Stimulated activated CD8-positive, alpha-beta memory T cell treated with anti-CD3 and anti-CD28 coated beads, Interleukin-15, amount 100 ng/mL, for 1 hour (primary cell): ENCODE measurements around the gene ZC2HC1C.

Experiments
- DNase-seq: peaks from one replicate; pipeline ENCODE4 v3.0.0-alpha.2; 2020; ENCODE audit warnings: low read depth

The ZC2HC1C gene, protein sequence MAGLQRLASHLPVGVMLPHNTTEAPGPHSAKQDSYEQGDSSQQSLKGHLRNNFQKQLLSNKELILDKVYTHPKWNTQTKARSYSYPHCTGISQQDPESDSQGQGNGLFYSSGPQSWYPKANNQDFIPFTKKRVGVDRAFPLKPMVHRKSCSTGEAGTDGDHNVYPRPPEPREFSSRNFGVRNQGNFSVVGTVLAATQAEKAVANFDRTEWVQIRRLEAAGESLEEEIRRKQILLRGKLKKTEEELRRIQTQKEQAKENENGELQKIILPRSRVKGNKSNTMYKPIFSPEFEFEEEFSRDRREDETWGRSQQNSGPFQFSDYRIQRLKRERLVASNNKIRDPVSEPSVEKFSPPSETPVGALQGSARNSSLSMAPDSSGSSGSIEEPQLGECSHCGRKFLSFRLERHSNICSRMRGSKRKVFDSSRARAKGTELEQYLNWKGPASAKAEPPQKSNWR

DNA sequence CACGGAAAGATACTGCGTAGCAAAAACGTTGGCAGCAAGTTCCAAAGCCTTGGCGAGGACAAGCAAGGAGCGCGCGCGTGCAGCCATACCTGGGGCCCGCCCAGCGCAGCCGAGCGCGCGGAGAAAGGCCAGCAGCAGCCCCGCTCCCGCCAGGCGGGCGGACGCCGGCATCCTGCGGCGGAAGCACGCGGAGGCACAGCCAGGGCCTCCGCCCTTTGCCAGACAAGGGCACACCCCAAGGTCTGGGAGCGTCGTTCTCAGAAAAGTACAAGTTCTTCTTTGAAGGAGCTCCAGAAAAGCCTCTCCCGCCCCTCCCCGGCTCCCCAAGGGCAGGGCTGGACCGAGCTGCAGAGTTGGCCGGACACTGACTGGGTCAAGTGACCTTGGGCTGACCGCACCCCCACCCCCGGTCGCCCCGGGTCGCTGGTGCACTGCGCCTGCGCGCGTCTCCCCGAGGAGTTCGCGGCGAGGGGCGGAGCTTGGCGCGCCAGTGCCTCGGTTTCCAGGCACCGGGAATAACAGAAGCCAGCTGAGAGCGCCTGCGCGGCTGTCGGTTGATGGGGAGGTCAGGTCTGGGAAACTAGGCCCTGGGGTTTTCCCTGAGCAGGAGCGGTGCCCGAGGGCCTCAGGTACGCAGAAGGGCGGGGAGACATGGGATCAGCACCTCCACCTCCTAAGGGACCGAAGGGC is at the start of gene ZC2HC1C:
ZC2HC1C (plus strand) TSS at position 521 of the 690 bp plus-strand sequence. CDS start 933 bp downstream, outside the sequence.
- DNase-seq = no peak

DNA sequence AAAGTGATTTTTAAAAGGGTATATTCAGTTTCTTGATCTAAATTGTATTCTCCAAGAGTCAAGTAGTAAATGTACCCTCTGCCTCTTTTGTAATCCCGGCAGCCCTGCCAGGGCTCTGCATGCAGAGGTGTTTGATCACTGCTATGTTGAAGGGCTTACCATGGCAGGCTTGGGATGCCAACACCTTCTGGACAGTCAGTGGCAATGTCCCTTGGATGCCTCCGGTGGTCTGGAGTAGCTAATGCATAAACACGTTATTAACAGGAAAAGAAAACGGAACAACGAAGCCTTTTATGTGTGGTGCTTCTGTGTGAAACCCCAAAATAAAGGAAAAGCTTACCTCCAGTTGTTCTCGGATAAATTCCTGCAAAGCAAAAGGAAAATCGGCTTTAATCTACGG is 46.8 kb upstream of the ZC2HC1C start:
- no peak for DNase-seq

DNA sequence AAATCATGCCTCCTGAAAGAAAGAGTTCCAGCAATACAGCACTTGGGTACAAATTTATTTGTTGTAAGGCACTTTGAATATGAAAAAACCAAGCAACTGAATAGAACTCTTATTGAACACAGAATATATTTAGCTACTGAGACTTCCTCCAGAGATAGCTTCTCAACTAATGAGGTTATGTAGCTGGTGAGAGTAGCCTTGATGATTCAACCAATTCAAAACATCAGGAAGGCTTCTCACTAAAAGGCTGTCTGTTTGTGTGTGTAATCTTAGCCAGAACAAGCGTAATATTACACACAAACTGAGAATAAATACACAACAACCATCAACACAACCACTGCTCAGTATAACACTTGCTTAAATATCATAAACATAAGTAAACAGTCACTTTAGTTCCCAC is 46.3 kb upstream of the ZC2HC1C start:
- no peak for DNase-seq

DNA sequence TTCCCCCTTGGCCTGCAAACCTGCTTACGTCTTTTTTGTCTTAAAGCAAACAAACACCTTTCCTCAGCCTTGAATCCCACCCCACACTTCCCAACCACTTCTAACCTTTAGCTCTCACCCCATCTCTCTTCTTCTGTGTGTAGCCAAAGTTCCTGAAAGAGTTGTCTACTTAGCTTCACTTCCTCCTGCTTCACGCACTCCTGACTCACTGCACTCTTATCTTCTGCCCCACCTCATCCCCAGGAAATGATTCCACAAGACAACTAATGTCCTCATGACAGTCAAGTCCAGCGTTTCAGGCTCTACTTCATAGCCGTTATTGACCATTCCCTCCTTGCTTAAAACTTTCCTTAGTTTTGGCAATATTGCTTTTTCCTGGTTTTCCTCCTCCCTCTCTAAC is 44.4 kb upstream of the ZC2HC1C start:
- no peak for DNase-seq

DNA sequence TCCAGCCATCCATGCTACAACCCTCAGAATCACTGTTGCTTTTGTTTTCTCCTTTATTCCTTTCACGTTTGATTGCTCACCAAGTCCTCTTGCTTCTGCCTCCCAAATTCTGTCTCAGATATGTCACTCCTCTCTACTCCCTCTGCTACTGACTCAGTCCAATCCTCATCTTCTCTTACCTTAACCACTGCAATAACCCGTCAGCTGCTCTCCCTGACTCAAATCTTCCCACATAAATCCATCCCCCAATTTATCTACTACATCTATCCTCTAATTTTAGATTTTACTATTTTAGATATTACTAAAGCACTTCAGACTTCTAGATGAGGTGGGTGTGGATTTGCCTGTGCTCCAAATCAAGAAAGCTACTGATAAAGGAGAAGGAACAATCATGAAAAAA is 43.6 kb upstream of the ZC2HC1C start:
- no peak for DNase-seq

DNA sequence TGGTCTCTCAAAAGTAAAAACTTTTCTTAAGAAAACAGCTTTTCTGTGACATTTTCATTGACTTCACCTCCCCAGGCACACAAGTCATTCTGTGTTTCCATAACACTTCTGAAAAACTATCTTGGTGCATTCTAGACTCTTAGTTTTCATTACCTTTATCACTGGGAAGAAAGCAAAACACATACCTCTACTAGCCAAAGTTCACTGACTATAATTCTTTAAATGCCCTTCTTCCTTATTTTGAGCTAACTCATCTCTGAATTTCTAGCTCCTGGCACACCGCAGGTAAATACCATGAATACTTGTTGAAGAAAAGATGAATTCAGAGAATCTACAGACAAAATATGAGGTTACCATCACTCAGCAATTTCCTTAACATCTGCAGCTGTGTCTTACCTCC is 39.3 kb upstream of the ZC2HC1C start:
- no peak for DNase-seq

DNA sequence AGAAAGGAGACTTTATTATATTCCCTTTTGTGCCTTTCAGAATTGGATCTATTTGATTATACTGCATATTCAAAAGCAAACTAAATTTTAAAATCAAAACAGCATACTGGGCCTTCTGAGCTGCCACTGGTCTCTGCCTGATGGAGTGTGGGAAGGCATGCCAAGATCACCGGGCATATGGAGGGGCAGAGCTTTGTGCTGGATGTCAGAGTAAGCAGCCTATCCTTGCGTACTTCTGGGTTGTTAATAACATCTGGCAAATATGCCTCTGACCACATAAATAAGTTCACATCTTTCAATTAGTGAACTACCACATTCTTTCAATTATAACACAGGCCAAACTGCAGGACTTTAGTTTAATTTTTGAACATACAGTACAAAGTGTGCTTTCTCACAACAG is 36.5 kb upstream of the ZC2HC1C start:
- no peak for DNase-seq

DNA sequence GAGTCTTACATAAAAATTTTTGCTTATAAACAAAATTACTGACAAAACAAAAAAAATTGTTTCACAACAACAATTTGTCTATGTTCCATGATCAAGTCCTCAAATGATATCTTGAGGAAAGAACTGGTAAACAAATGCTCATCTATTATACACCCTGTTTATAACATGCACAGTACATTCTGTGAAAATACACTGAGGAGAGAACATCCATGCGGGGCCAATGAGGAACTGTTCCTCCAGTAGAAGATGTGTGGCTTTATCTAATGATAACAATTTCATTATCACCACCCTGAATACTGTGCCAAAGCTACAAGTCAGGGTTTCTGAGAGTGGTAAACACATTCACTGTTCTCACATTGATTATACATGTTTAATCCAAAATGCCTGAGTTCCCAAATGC is 28.9 kb upstream of the ZC2HC1C start:
- DNase-seq = no peak

DNA sequence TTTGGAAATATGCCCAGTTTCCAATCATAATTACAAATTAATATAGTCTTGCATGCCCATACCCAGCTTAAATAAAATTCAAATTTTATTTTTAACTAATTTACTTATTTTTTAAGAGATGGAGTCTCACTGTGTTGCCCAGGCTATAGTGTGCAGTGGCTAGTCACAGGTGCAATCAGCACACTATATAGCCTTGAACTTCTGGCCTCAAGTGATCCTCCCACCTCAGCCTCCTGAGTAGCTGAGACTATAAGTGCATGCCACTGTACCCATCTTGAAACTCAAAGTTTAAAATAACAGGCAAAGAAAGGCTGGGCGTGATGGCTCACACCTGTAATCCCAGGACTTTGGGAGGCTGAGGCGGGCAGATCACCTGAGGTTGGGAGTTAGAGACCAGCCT is 28.5 kb upstream of the ZC2HC1C start:
- DNase-seq = no peak

DNA sequence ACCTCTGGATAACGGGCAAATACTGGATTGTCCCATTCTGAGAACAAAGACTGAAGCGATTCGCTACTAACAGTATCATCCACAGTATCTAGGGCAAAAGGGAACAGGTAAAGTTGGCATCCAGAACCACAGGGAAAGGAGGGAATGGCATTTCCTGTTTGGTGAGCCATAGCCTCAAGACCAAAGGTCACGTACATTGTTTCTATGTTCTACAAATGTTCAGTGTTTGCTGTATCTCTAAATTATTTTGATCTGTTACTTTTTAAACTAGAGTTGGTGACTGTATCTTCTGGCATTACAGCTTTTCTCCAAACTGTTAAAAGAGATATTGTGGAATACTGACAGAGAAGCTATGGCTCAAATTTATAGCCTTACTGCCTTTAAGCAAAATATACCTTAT is 27.8 kb upstream of the ZC2HC1C start:
- DNase-seq = no peak

DNA sequence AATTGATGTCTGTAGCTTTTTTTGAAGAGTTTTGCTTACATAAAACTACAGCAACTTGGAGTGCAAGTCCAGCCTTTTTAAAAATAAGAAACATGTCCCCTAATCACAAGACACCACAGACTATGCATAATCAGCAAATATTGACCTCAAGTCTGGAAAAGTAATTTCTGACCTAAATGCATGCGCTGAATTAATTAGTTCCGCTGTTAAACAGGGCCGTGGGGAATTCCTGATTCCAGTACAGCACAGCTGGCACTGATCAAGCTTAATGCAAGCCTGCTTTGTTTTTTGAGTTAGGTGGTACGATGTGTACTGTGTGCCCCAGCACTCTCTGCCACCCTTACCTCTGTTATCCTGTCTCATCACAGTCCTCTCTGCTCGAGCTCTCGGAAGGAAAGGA is 27.4 kb upstream of the ZC2HC1C start:
- DNase-seq = no peak

DNA sequence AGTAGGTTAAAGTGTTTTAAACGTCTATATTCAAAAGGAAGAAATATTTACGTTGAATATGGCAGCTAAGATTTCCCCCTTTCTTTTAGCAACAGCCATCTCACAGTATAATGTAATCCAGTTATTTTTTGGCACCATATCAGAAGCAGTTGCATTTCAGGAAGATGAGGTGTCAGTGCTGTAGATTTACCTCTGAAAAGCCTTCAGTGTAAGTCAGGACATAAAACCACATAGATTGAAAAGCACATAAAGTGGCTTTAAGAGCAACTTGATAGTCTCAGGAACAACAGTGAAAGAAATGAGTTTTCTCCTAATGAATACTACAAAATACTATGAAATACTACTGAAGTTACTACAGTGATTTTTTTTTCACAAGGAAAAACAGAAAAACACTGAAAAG is 25.1 kb upstream of the ZC2HC1C start:
- DNase-seq = no peak

DNA sequence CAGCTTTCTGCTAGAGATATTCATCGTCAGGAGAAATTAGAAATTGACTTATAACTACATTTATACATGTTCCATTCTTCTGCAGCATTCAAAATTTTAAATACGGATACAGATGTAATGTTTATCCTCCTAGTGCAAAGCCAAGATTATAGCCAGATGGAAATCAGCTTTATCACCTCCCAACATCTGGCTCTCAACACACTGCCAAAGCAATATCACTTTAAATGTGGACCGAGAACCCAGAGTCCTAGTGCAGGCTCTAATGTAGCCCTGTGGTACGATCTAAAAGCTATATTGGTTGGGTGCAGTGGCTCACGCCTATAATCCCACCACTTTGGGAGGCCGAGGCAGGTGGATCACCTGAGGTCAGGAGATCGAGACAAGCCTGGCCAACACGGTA is 24.7 kb upstream of the ZC2HC1C start:
- DNase-seq = no peak

DNA sequence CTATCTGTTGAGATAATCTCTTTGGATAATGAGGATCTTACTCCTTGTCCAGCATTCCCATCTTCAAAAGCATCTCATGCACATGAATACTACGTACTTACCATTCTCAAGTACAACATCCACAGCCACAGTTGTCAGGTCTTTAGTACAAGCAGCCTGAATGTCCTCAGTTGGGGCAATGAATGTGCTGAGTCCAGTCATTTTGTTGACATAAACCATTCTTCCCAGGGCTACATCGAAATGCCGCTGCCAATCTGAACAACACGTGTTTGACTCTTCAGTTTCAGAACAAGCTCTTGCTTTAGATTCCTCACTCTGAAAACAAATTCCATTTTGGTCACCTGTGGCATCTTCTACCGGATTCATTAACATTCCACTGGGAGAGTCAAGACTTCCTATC is 23.2 kb upstream of the ZC2HC1C start:
- no peak for DNase-seq

DNA sequence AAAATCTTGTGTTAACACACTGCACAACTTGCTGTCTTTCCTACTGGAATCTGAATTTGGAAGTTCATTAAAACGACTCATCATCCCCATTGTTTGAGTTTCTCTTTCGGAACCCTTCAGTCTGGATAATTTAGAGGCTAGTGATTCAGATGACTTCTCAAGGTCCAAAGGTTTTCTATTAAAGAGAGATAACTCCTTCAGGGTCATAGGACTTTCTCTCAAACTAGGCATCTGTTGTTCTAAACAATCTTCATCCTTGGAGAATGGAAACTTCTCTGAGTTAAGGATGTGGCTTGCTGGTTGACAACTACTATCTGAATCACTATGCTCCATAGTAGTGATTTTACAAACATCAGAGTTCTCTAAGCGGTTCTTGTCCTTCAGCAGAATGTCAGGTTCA is 22.5 kb upstream of the ZC2HC1C start:
- no peak for DNase-seq

DNA sequence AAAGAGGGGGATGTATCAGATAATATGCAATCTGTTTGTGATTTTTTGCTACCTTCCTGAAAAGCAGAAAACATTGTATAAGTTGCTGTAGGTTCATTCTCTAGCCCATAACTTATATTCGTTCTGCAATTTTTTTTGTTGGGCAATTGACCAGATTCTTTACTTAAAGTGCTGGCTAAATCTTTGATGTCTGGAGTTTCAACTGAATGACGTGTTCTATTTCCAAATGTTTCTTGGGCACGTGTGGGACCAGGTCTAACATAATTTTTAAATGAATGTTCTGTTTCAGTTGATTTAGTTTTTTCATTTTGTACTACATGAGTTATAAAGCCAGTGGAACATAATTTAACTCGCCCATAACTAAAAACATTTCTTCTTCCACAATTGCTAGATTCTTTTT is 21.9 kb upstream of the ZC2HC1C start:
- no peak for DNase-seq

DNA sequence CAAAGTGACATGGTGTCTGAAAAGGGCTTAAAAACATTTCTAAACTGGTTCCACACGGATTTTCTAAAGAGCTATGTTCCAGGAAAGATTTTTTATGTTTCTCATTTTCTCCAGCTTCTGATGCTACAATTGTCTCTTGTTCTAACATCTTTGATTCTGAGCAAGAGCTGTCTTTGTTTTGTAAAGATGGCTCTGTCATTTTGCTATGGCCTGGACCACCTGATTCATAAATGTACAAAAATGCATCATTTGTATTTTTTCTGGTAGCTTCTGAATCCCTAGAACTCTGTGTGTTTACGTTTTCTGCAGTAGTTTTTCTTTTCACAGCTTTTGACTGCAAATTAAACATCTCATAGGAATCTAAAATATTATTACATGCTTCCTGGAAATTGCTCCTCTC is 21.3 kb upstream of the ZC2HC1C start:
- DNase-seq = no peak

DNA sequence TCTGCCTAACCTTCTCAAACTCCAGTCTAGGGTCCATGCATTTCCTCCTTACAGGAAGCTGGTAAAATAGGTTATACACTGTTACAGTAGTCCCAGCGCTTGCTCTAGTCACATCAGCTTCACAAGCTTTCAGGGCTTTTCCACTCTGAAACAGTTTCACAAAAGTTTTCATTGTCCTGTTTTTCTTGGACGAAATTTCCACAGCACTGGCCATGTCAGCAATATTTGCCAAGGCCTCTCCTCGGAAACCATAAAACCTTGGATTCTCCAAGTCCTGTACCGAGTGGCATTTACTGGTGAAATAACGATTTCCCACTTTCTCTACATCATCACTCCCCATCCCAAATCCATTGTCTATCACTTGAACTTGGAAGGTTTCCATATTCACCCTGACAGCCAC is 20.3 kb upstream of the ZC2HC1C start:
- DNase-seq = no peak

DNA sequence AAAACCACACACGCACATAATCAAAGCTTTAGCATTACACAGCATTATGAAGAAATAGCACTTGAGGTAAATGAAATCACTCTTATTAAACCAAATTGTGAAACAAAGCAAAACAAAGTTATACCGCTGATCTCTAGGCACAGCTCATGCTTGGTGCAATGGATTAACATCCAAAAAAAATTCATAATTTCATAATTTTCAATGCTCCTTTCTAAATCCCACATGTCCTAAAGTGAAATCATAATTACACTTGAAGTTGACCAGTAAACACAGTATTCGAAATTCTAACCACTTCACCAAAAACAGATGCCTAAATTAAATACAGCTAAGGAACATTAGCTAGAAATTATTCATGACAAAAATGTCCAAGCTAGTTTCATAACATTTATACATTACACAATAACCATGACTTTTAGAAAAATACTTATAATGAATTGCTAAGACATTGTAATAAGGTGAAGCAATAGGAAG is 19.7 kb upstream of the ZC2HC1C start:
- no peak for DNase-seq

DNA sequence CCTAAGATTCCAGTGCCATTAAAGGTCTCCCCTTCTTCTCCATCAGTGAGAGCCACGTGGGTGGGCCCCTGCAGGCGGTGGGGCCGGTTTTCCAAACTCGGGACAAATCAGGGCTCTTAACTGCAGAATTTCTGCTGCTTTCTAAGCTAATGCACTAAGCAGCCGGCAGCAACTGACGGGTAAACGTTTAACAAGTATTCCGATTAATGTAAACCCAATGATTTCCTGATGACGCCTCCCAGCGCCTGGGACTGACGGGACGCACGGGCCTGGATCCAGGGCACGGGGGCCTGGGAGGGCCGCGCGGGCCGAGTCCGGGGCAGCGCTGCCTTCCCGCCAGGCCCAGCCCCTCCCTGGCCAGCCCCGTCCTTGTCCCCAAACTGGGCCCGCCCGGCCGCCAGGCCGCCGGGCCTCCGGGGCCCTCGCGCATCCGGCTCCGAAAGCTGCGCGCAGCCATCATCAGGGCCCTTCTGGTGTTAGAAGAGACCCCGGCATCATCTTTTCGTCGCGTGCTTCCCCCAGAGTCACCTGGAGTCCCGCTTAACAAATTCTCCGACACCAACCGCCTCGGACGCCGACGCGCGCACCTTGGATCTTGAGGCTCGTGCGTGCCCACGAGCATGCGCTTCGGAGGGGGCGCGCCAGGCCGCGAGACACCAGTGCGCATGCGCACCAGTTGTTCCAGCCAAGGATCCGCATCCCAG is 18.4 kb upstream of the ZC2HC1C start, which contains the start of gene MLH3:
MLH3 (minus strand) TSS at position 616 of the 704 bp plus-strand sequence. CDS start 1,812 bp downstream, outside the sequence.
- DNase-seq = peak; percentile 41

DNA sequence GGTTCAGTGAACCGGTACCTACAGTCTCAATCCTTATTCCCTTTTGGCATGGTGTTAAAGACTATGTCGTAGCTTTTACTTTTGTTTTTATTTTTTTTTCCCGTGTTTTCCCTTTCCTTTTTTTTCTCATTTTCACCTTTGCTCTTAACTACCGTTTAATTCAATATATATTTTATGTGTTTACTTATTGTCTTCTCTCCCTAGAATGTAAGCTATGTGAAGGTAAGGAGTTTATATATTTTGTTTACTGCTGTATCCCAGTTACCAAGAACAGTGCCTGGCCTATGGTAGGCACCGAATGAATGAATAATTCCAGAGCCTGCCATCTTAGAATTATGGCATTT is 17.9 kb upstream of the ZC2HC1C start:
- no peak for DNase-seq

DNA sequence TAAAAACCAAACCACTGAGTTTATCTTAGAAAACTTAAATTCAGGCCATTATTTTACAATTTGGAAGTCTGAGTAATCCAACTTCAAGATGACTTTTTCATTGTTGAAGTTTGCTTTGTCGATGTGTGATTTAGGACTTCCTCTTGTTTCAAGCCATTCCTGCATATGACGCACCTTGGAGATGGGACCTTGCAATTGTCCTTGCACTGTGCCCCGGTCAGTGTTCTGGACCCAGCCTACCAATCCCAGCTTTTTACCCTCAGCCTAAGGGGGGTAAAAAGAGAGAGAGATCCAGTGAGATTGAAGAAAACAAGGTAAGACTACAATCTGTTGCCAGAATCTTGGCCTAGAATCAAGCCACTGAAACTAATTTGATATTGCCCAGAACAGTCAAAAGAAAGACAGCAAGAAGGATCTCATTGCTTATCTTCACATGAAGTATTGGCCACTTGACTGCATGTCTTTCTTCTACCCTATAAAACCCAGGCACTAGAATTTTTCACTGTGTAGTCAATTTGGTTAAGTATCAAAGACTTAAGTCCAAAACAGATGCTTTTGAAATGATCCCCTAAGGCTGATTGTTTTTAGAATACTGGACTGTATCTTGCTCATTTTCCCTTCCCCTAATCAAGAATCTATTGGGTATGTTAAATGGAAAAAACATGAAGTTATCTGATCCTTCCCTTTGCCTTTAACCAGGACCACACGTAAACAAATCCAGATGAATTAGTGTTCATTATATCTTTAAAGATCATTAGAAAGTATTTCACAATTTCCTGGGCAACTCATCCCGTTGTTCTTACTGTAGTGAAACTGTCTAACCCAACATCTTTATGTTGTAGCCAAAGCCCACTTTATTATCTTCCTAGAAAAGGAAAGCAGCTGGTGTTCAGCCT is 15.8 kb upstream of the ZC2HC1C start:
- no peak for DNase-seq
